NCI-H748 (cell line): Measurements from ENCODE around the gene CROCC2.

Source experiments
- DNase-seq: peaks from one replicate; lab custom pipeline; 2025; ENCODE audit not compliant: unreplicated experiment; lab: John Stamatoyannopoulos, UW

The CROCC2 gene

DNA sequence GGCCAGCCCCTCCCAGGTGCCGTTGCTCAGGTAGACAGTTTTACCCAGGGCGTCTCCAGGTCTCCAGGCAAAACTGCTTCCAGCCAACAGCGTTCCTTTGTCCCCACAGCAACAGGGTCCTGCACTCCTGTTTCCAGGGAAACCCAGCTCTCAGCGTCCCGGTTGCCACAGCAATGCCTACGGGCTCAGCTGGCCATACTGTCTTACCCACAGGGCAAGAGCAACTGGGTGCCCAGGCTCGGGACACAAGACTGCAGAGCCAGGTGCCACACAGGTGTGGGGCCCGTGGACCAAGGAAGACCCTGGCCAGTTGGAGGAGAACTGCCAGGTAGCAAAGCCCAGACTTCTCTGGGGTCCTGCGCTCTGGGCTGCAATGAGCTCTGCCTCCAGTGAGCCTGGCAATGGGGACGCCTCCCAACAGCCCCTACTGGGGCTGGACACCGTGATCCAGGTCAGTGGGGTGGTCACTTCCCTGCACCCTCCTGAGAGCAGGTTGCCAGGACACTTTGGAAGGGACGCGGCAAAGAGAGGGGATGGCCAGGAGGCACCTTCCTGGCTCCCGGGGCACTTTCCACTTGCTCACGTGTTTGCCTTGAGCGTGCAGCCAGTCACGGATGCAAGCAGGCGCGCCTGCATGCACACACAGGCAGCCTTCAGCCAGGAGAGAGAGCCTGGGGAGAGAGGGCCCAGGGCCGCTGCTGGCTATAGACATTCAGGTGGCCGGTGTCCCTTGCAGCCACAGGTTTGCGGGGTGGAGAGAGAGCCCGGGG lies at the start of gene CROCC2:
CROCC2 (plus strand) TSS at position 196 of the 770 bp plus-strand sequence; CDS start at position 374, 178 bp downstream.
- DNase-seq: peak; percentile 93

DNA sequence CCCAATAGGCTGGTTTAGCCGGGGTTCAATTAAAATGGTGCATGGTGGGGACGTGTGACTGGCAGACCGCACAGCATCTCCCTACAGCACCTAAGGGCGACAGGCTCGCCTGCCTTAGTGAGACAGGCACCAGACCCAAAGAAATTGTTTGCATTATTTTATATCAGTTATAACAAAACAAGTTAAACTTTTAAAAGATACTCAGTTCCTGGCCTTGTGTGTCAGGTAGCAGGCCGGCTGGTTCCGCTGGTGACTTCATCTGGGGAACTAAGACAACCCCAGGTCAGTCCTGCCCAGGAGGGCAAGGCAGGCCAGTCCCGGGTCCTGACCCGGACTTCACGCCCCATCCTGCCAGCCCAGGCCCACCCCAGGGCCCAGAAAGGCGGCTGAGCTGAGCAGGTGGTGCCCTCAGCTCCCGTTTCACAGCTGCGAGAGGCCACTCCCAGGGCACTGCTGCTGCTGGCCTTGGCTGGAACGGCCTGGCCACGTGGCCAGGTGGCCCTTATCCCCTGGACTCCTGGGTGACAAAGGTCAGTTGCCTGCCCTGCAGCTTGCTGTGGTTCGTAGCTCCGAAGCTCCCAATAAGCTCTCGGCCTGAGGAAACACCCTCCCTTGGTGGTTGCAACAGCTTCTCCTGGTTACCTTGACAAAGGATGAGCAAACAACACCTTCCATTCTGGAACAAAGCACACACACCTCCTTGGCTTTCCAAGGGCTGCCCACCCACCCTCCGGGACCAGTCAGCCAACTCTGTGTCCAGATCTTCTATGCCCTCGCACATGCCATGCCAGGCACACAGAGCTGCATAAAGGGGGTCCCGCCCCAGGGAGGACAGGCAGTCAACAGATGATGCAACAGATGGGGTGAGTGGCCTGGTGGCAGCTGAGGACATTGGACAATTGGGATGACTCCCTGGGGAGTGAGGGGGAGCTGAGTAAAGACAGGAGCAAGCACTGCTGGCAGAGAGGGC lies 48.8 kb upstream of the CROCC2 start:
- peak; percentile 35 for DNase-seq

DNA sequence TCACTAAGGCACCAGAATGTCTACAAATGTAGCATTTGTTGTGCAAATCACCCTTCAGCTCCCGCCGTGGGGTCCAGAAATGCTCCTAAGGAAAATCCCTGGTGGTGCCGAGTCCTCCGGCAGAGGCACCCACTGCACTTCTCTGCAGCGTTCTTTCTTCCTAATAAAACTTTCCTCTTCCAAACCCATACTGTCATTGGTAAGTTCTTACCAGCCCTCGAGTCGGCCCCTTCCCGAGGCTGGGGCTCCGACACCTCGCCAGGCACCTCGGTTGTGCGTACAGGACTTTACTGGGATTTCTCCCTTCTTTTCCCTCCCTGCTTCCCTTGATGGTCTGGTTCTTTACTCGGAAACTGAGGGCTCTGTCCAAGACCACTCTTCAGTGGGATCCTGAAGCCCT lies 47.8 kb upstream of the CROCC2 start:
- no peak for DNase-seq

DNA sequence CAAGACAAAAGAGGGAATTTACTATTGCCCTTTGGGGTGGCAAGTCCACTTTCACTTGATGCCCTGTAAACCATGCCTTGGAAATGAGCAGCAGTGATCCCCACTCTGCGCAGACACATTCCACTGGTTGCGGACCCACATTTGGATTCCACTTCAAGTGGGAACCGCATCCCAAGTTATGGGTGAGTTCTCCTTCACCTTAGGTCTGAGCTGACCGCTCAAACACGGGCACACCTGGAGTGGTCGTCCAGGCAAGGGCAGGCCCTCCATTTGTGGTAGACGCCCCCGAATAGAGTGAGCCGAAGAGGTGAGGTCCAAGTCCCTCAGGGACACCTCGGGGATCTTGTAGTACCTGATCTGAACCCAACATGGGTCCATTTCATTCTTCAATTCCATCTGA lies 47.3 kb upstream of the CROCC2 start:
- no peak for DNase-seq

DNA sequence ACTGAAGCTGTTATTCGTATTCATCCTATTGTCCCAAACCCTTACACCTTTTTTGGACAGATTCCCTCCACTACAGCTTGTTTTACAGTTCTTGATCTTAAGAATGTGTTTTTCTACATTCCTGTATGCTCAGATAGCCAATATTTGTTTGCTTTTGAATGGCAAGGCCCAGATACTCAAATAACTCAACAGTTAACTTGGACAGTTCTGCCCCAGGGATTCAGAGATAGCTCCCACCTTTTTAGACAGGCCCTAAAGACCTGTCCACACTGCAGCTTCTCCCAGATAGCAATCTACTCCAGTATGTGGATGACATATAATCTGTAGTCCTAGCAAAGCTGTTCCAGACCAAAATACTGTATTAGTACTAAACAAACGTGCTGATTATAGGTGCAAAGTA lies 44.6 kb upstream of the CROCC2 start:
- DNase-seq: no peak

DNA sequence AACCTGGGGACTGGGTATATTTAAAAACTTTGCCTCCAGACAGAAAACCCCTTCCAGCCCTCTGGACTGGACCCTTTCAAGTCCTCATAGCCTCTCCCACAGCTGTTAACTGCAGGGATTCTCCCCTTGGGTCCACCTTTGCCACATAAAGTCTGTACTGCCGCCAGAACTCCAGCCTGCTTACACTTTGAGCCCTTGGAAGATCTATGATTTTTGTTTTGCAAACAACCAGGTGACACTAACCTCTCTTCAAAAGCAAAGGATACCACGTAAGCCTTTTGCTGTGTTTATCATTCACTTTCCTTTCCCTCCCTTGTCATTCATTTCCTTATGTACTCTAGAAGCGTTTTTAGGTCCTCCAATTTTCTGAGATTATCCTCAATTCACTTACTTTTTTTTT lies 41.7 kb upstream of the CROCC2 start:
- DNase-seq: no peak

DNA sequence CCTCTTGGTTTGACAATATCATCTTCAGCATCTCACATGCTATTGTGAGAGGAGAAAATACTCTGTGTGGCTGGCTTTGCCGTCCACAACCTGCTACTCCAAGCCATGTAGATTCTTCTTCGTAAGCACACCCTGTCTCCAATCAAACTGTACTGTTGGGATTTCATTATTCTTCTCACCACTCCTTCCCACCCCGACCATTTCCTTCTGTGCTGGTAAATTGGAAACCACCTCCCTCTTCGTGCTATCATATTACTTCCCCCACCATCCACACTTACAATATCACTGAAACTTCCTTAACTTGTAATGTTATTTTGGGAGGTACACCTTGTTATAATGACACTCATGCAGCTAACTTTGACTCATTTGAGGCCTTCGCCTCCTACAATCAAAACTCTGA lies 40.7 kb upstream of the CROCC2 start:
- DNase-seq: no peak

DNA sequence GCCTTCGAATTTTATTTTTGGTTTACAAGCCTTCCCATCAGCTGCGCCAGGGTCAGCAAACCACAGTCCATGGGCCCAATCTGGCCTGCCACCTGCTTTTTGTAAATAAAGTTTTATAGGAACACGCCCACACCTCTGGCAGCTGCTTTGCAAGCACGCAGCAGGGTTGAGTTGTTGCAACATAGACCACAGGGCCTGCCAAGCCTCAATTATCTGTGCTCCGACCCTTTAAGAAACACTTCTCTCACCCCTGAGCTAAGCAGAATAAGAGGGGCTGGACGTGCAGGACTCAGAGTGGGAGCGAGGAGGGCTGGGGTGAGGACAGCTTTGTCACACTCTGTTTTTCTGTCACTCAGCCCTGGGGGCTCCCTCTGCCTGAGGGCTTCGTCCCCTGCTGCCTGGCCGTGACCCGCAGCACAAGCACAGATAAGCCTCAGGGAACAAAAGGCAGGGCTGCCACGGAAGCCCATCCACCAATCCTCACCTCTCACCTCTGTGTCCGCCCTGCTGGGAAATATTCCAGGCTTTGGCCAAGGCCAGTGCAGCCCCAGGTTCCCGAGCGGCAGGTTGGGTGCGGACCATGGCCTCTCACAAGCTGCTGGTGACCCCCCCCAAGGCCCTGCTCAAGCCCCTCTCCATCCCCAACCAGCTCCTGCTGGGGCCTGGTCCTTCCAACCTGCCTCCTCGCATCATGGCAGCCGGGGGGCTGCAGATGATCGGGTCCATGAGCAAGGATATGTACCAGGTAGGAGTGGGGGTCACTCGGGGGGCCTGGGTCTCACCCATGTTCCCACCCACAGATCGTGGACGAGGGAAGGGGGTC lies 37.6 kb upstream of the CROCC2 start, which contains the start of gene AGXT:
AGXT (plus strand) TSS at position 539 of the 823 bp plus-strand sequence; CDS start at position 581, 42 bp downstream.
- DNase-seq: peak; percentile 91

DNA sequence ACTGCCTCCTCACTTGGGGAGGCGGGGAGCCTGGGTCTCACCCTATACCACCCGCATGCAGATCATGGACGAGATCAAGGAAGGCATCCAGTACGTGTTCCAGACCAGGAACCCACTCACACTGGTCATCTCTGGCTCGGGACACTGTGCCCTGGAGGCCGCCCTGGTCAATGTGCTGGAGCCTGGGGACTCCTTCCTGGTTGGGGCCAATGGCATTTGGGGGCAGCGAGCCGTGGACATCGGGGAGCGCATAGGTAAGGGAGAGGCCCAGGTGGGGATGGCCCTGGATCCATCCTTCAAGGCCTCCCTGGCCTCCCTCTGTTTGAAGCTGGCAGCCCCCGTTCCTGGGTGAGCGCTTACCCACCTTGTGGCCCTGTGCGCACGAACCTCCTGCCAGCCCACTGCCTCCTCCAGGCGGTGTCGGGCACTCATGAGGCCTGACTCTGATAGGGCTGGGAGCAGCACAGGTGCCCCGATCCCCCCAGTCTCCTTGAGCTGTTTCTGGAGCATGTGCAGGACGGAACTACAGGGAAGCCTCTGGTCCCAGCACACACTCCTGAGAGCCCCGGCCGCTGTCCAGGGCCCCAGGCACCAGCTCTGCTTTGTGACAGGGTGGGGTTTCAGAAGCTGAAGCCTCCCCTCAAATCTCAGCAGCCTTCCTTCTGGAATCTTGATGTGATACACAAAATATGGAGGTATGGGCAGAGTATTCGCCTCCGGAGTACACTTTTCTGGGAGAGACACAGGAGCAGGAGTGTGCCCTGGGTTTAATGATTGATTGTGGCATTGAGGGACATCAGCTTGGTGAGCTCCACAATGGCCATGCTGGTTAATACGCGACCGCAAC lies 36.8 kb upstream of the CROCC2 start:
- DNase-seq: no peak

DNA sequence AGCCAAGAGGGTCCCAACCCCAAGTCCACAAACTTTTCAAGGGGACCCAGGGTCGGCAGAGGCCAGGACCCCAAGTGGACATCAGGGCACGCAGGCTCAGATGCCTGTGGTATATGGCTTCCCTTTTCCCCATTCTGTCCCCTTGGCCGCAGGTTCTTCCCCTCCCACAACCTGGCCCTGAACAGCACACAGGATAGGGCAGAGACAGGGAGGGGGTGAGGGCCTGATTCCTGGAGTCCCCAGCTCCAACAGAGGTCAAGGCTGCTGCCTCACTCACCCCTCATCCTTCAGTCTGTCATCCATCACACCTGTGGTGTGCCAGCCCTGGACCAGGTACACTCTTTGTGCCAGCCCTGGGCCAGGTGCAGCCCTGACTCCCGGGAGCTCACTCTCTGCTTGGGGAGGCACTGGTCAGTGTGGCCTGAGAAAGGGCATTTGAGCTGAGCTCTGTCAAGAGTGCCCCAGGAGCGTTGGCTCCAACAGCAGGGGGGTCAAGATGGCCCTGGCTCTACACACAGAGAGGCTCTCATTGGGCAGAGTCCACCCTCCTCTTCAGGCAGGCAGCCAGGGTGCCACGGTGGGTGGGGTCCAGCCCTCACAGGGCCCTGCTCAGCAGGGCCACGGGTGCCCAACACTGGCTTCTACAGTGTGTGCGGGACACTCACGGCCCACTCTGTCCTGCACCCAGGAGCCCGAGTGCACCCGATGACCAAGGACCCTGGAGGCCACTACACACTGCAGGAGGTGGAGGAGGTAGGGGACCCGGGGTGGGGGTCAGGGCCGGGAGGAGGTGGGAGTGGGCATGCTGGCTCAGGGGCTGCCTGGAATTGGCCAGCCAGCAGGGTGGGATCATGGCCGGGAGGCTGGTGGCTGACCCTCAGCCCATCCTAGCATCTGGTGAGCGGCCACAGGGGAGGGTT lies 35.9 kb upstream of the CROCC2 start:
- DNase-seq: no peak

DNA sequence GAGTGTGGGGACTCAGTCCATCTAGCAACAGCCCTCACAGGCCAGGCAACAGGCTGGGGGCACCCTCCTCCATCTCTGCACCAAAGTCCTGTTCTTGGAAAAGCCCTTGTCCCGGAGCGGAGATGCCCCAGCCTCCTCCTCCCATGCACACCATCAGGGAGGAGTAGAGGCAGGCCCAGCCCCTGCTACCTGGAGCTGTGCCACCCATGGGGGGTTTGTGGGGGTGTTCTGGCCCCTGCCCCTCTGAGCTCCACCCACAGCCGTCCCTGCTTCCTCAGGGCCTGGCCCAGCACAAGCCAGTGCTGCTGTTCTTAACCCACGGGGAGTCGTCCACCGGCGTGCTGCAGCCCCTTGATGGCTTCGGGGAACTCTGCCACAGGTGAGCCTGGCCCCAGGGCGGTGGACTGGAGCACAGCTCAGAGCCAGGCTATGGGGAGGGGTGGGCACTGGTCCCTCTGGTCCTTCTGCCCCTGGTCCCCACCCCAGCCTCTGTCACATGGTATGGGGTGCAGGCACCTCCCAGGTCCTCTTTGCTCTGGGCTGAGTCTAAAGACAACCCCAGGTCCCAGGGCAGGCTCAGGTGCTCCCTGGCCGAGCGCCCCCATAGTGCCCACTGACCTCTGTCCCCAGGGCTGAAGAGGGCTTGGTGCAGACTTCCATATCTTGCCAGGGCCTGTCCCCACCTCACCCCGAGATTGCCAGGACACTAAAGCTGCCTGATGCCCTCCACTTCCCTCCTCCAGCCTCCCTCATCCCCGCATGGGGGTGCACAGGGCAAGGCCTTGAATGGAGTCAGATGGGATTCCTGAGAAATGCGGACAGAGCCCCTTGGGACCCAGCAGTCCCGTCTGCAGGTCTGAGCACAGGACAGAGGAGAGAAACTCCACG lies 34.8 kb upstream of the CROCC2 start:
- no peak for DNase-seq

DNA sequence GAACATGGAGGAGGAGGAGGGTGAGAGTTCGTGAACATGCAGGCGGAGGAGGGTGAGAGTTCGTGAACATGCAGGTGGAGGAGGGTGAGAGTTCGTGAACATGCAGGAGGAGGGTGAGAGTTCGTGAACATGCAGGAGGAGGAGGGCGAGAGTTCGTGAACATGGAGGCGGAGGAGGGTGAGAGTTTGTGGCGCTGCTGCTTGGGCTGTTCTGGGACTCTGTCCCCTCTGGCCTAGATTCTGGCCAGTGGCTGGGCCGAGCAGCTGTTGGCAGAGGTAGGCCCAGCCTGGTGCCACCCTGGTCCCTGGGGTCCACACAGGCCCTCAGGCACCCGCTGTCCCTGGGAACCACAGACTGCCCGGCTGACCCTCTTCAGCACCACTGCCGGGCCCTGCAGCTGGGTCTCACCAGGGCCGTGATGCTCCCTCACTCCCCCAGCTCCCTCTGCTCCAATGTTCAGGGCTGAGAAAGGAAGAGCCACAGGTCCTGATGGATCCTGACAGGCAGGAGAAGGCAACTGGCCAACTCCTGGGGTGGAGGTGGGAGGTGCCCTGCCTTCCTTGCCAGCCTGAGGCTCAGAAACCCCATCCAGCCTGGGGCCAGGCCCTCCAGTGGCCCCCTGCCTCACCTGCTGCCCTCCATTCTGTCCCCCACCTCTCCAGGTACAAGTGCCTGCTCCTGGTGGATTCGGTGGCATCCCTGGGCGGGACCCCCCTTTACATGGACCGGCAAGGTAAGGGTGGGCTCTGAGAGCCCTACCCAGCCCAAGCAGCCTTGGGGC lies 33.6 kb upstream of the CROCC2 start:
- DNase-seq: no peak

DNA sequence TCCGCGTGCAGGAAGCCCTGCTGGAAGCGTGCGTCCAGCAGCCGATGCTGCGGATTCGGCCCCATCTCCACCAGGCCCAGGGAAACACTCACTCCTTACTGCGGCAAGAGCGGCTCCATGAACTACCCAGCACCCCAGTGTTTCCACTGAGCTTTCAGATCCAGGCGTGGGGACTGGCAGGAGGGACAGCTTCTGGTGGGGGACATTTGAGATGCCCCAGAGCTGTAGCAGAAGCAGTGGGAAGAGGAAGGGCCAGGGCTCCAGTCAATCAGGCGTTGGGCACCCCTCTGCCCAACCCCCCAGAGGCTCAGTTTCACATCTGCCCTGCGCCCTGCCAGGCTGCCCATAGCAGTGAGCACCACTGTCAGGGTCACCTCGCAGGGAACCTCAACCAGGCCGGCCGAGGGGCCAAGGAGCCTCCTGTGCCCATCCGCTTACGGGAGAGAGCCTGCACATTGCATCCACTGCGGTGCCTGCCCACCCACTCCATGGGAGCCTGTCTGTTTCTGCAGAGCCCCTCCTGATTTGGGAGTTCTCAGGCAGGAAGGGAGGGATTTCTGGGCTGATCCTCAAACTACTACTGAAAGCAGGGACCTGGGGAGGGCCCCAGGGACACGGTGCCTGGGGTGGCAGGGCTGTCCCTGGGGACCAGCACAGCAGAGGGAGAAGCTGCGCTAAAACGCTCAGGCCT lies 32.9 kb upstream of the CROCC2 start:
- no peak for DNase-seq

DNA sequence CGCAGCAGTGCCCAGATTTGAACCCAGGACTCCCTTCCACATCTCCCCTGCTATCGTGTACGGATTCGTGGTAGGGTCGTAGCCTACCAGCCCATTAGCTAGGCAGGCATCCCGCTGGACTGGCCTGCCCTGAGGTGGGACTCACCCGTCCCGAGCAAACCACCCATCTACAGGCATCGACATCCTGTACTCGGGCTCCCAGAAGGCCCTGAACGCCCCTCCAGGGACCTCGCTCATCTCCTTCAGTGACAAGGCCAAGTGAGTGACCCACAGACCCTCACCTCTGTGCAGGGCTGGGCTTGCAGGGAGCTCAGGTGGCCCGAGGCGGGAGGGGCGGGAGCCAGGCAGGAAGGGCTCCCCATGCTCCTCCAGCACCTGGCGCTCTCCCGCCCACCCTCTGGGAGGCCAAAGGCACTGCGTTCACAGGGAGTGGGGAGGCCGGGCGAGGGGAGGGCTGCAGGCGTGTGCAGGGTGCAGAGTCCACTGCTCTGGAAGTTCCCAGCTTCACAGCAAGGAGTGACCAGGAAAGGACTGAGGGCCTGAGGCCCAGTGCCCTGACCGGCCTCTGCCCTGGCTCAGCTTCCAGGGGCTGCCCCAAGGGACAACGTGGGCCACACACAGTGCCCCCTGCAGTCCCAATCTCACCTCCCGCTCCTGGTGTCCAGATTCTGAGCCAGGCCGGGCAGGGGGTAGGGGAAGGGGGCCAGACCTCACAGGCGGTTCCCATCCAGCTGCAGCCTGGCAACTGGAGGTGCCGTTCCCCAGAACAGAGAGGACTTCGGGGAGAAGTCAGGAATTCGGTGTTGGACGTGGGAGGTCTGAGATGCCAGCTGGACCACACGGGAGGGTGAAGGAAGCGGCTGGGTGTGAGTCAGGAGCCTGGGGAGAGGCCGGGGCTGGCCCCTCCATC lies 32.1 kb upstream of the CROCC2 start:
- DNase-seq: peak; percentile 19

DNA sequence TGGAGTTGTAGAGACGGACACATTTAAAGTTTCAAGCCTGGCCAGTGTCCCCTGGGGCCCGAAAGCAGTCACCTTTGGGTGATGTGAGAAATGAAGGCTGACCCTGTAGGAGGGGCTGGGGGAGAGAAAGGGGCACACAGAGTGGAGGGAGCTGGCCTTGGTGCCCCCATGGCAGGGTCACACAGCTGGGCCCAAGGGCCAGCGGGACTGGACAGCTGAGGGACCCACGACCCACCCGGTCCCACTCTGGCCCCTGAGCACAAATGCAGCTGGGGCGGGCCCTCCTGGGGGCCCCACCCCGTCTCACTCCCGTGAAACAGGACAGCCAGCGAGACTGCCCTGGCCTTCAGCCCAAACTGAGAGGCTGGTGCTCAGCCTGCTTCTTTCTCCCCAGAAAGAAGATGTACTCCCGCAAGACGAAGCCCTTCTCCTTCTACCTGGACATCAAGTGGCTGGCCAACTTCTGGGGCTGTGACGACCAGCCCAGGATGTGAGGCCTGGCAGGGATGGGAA lies 31.4 kb upstream of the CROCC2 start:
- no peak for DNase-seq
